ENCODE measurements around the gene NR2C2AP.

DNA sequence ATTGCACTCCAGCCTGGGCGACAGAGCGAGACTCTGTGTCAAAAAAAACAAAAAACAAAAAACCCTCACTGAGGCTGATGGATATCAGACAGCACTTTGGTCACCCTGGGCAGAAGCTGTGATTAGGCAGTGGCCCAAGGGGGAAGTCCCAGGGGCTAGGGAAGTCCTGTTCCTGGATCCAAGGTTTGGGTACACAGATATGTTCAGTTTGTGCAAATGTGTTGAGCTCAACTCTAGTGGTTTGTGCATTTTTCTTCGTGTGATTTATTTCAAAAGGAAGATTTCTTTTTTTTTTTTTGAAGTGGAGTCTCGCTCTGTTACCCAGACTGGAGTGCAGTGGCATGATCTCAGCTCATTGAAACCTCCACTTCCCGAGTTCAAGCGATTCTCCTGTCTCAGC is 45.4 kb downstream of the NR2C2AP start:
- TF ChIP-seq, protein P1, sequence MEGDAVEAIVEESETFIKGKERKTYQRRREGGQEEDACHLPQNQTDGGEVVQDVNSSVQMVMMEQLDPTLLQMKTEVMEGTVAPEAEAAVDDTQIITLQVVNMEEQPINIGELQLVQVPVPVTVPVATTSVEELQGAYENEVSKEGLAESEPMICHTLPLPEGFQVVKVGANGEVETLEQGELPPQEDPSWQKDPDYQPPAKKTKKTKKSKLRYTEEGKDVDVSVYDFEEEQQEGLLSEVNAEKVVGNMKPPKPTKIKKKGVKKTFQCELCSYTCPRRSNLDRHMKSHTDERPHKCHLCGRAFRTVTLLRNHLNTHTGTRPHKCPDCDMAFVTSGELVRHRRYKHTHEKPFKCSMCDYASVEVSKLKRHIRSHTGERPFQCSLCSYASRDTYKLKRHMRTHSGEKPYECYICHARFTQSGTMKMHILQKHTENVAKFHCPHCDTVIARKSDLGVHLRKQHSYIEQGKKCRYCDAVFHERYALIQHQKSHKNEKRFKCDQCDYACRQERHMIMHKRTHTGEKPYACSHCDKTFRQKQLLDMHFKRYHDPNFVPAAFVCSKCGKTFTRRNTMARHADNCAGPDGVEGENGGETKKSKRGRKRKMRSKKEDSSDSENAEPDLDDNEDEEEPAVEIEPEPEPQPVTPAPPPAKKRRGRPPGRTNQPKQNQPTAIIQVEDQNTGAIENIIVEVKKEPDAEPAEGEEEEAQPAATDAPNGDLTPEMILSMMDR (IDR thresholded peaks at IDR 0.05), result no peak
- TF ChIP-seq POLR2AphosphoS5 (IDR thresholded peaks at IDR 0.05; ENCODE audit: insufficient read depth in 1 of 2, low read depth in 1 of 2) (no peak), POLR2A (IDR thresholded peaks at IDR 0.05) (no peak)

All from vagina (tissue), 2 donors.